H54 (cell line): ENCODE data around the gene STK11.
"Not testable (repeated sequence)": the region's sequence is repeated elsewhere in the genome, so short reads cannot be mapped to it uniquely, and the experiment has no call there.

ENCODE experiments used
- DNase-seq: peaks from one replicate; pipeline ENCODE4 v3.0.0; 2011; ENCODE audit warnings: low spot score, mixed read lengths; ENCODE audit not compliant: insufficient read length
- FAIRE-seq: peaks from 3 replicates; lab custom pipeline; 2011; peaks lifted over from hg19 to GRCh38; lab: Jason Lieb, UNC
- POLR2A ChIP-seq: IDR thresholded peaks from 2 replicates; pipeline ENCODE4 v1.6.1; 2011; ENCODE audit warnings: low read depth, mild to moderate bottlenecking, low read length

The STK11 gene

GRCh38 chr19:1238369-1239303 is 33.1 kb downstream of the STK11 start:
- DNase-seq (no peak), FAIRE-seq (no peak)
- TF ChIP-seq POLR2A = no peak

GRCh38 chr19:1239420-1239795 is 33.8 kb downstream of the STK11 start:
- no peak for DNase-seq
- TF ChIP-seq POLR2A = no peak
- no peak for FAIRE-seq

- no peak for TF ChIP-seq POLR2A
- FAIRE-seq = no peak
- DNase-seq = peak; percentile 97
Observed at GRCh38 chr19:1239796-1240737, 34.5 kb downstream of the STK11 start.

DNA sequence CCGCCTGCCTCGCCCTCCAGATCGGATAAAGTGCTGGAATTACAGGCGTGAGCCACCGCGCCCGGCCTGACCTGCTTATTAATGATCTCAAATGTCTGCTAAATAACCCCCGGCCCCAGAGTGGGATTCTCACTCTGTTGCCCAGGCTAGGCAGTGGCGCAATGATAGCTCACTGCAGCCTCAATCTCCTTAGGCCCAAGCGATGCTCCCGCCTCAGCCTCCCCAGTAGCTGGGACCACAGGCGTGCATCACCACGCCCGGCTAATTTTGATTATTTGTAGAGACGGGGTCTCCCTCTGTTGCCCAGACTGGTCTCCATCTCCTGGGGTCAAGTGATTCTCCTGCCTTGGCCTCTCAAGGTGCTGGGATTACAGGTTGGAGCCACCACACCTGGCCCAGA is 35.3 kb downstream of the STK11 start:
- FAIRE-seq (no peak), DNase-seq (no peak)
- no peak for TF ChIP-seq POLR2A

- DNase-seq (peak; percentile 98), FAIRE-seq (peak; percentile 72)
- peak; percentile 86 for TF ChIP-seq POLR2A
Observed at GRCh38 chr19:1241417-1242095, 36.0 kb downstream of the STK11 start, which contains the start of gene ATP5F1D. TSS of gene ATP5F1D (plus strand) at chr19:1241751. CDS start at chr19:1241851, 100 bp downstream.

DNA sequence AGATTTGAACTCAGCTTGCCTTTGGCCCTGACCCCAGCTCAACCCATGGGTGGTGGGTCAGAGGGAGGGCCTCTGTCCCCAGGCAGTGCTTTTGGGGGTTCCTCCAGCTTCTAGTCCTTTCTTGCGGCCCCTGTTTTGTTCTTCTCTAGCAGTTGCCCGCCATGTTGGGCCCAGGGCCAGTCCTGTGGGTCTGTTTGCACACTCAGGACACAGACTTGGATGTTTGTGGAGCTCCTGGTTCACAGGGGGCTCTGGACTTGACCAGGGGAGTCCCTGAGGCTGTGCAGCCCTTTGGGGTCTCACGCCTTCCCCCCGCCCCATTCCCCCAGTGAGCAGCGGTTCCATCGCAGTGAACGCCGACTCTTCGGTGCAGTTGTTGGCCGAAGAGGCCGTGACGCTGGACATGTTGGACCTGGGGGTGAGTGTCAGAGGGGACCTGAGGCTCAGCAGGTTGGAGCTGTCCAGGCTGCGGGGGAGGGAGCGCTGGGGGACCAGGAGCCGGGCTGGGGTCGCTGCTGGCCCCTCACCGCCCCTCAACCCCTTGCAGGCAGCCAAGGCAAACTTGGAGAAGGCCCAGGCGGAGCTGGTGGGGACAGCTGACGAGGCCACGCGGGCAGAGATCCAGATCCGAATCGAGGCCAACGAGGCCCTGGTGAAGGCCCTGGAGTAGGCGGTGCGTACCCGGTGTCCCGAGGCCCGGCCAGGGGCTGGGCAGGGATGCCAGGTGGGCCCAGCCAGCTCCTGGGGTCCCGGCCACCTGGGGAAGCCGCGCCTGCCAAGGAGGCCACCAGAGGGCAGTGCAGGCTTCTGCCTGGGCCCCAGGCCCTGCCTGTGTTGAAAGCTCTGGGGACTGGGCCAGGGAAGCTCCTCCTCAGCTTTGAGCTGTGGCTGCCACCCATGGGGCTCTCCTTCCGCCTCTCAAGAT is 38.5 kb downstream of the STK11 start:
- TF ChIP-seq POLR2A = no peak
- DNase-seq (peak; percentile 91), FAIRE-seq (no peak)

DNA sequence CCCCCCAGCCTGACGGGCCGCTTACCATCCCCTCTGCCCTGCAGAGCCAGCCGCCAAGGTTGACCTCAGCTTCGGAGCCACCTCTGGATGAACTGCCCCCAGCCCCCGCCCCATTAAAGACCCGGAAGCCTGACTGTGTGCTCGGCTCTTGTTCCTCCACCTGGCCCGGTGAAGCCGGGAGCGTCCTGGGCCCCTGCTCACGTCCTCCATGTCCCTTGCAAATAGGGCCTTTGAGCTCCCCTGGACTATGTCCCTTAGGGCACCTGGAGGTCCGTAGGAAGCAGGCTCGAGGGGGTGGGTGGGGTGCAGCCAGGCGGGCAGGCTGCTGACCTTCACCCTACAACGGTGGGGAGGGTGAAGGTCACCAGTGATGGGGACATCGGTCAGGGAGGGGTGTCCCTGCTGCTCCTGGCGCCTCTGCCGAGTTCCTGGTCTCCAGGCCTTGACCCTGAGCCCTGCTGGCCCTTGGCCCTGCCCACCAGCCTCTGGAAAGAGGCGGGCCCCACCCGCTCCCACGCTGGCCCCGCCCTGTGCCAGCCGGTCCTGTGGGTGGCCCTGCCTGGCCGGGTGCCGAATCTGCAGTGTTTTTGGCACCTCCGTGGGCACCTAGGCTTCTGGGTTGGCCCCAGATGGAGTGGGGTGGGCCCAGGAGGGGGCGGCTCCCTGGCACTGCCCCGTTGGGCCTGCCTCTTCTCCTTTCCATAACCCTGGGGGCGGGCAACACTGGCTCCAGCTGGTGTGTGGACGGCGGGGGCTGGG is 39.3 kb downstream of the STK11 start:
- no peak for TF ChIP-seq POLR2A
- peak; percentile 74 for DNase-seq
- no peak for FAIRE-seq

GRCh38 chr19:1245494-1246264 is 40.1 kb downstream of the STK11 start:
- DNase-seq = no peak
- no peak for TF ChIP-seq POLR2A
- FAIRE-seq = no peak

- DNase-seq, FAIRE-seq: not testable (repeated sequence)
Observed at GRCh38 chr19:1246265-1247087, 40.9 kb downstream of the STK11 start.

GRCh38 chr19:1247748-1248138 is 42.2 kb downstream of the STK11 start:
- peak; percentile 72 for DNase-seq
- no peak for TF ChIP-seq POLR2A
- FAIRE-seq = no peak
